Measurements from ENCODE around the gene CCDC120. TPM values are rescaled to one million over a fixed set of nuclear protein-coding genes. Genes with fewer than 3 reads are reported as not detected.

The CCDC120 gene
- total RNA-seq, 1 experiment from 2014 or later, result 15.2 TPM

- TF ChIP-seq ARID4B (CRISPR knock-in tag; IDR thresholded peaks at IDR 0.05; ENCODE audit: borderline replicate concordance) (no peak), ZNF232 (CRISPR knock-in tag; IDR thresholded peaks at IDR 0.05) (no peak), RELA (CRISPR knock-in tag; IDR thresholded peaks at IDR 0.05; ENCODE audit: borderline replicate concordance) (no peak), ZNF416 (CRISPR knock-in tag; IDR thresholded peaks at IDR 0.05) (no peak), MAX (CRISPR knock-in tag; IDR thresholded peaks at IDR 0.05) (no peak), USF2 (CRISPR knock-in tag; IDR thresholded peaks at IDR 0.05) (no peak)
Measured at GRCh38 chrX:49072712-49073095, 13.9 kb downstream of the CCDC120 start (continued).

GRCh38 chrX:49073601-49074575 lies 15.1 kb downstream of the CCDC120 start, which contains the start of gene PRAF2:
Gene PRAF2, minus strand, starts transcription at chrX:49074002. Its CDS starts 15 bp downstream, at chrX:49073987.
- H3K4me1 Mint-ChIP-seq, result peaks cover 11% of the 10 kb centered on the region
- ChIA-PET CTCF (interaction anchor here (0.6 kb wide), 1 partner anchor 30 kb away, joined by 3 read pairs; no protein-coding TSS in a partner anchor), POLR2A (interaction anchor here (0.7 kb wide), 1 partner anchor 22 kb away, joined by 4 read pairs; no protein-coding TSS in a partner anchor)
- DNase-seq (ENCODE audit: low spot score), result peak; percentile 88
- no peaks in the 10 kb centered on the region for H3K36me3 Mint-ChIP-seq
- no peak for TF ChIP-seq STAT6 (CRISPR knock-in tag; conservative IDR thresholded peaks at IDR 0.05; ENCODE audit: low read depth)
- no peak for TF ChIP-seq SOX15 (CRISPR knock-in tag; IDR thresholded peaks at IDR 0.05)
- TF ChIP-seq E2F1 (CRISPR knock-in tag; IDR thresholded peaks at IDR 0.05), result no peak
- 0 out of 2 replicates have a peak, but pooled peaks have one; percentile 29 for TF ChIP-seq SP1 (CRISPR knock-in tag; conservative IDR thresholded peaks at IDR 0.05)
- no peak for TF ChIP-seq SMAD4 (CRISPR knock-in tag; IDR thresholded peaks at IDR 0.05)
- no peak for TF ChIP-seq ESRRA (CRISPR knock-in tag; IDR thresholded peaks at IDR 0.05; ENCODE audit: borderline replicate concordance)
- TF ChIP-seq MAX (CRISPR knock-in tag; IDR thresholded peaks at IDR 0.05), result peak; percentile 74; the same call in 1 of the 2 replicates
- TF ChIP-seq USF1 (CRISPR knock-in tag; IDR thresholded peaks at IDR 0.05), result peak; percentile 93
- TF ChIP-seq PREB (CRISPR knock-in tag; IDR thresholded peaks at IDR 0.05; ENCODE audit: borderline replicate concordance), result no peak
- peak; percentile 96 for TF ChIP-seq USF2 (CRISPR knock-in tag; IDR thresholded peaks at IDR 0.05)
- peak; percentile 61; the same call in 1 of the 2 replicates for TF ChIP-seq FOXK1 (CRISPR knock-in tag; IDR thresholded peaks at IDR 0.05)
- TF ChIP-seq ELF4 (CRISPR knock-in tag; IDR thresholded peaks at IDR 0.05; ENCODE audit: low read depth), result no peak
- TF ChIP-seq FOXP1 (CRISPR knock-in tag; IDR thresholded peaks at IDR 0.05; ENCODE audit: borderline replicate concordance), result peak; percentile 41; the same call in 1 of the 2 replicates
- TF ChIP-seq ETV6 (CRISPR knock-in tag; IDR thresholded peaks at IDR 0.05), result peak; percentile 24
- H3K27me3 Mint-ChIP-seq (ENCODE audit: low read depth), result no peaks in the 10 kb centered on the region
- ATAC-seq, result peak; percentile 88
- peak within 1 kb of the TSS; percentile 83 for H3K4me3 Mint-ChIP-seq
- peak within 1 kb of the TSS; percentile 63; the same call in 1 of the 2 replicates for H3K27ac Mint-ChIP-seq
- no peaks in the 10 kb centered on the region for H3K9me3 Mint-ChIP-seq
